GM18517 (cell line): Measurements from ENCODE around the gene SNCG.
"Not testable (repeated sequence)": the region's sequence is repeated elsewhere in the genome, so short reads cannot be mapped to it uniquely, and the experiment has no call there.

ENCODE experiments used
- ATAC-seq: cut with Tn5 transposase; IDR thresholded peaks from one replicate; pipeline ENCODE4 v1.9.1; 2021; ENCODE audit warnings: mild to moderate bottlenecking, moderate library complexity; ENCODE audit not compliant: unreplicated experiment

Gene SNCG

DNA sequence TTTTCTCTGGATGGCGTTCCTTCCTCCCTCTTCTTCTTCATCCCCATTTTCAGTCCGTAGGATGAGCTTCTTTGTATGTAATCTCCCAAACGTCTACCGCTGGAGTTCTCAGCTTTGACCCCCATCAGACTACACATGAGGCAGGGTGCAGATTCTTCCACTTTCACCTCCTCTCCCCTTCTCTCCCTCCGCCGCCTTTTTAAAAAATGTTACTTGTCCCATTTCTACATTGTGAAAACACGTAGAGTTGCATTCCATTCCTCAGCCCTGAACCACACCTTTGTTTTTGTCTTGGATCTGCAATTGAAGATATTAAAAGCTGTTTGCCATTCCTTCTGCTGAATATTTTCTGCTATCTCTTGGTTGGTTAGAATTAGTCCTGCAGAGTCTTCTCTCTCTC, 16.1 kb downstream of the SNCG start:
- ATAC-seq = no peak

DNA sequence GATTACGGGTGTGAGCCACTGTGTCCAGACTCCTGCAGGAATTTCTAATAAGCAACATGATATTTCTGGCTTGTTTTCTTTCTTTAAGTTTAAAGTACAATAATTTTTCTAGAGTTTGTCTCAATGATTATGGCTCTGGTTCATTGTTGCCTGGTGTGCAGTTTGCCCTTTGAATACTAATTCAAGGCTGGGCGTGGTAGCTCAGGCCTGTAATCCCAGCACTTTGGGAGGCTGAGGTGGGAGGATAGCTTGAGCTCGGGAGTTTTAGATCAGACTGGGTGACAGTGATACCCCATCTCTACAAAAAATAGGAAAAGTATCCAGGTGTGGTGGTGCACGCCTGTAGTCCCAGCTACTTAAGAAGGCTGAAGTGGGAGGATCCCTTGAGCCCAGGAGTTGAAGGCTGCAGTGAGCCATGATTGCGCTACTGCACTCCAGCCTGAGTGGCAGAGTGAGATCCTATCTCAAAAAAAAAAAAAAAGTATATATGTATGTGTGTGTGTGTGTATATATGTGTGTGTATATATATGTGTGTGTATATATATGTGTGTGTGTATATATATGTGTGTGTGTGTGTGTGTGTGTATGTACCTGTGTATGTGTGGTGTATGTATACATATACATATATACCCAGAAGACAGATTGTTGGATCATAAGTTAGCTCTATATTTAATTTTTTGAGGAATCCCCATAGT, 18.1 kb downstream of the SNCG start:
- ATAC-seq = no peak

DNA sequence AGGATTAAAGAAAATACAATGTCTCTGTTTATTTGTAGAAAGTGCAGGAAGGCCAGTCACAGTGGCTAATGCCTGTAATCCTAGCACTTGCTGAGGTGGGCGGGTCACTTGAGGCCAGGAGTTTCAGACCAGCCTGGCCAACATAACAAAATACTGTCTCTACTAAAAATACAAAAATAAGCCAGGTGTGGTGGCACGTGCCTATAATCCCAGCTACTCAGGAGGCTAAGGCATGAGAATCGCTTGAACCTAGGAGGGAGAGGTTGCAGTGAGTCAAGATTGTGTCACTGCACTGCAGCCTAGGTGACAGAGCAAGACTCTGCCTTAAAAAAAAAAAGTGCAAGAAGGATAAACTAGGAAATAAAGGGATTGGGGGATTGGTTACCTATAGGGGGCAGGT, 20.1 kb downstream of the SNCG start:
- not testable (repeated sequence) for ATAC-seq

DNA sequence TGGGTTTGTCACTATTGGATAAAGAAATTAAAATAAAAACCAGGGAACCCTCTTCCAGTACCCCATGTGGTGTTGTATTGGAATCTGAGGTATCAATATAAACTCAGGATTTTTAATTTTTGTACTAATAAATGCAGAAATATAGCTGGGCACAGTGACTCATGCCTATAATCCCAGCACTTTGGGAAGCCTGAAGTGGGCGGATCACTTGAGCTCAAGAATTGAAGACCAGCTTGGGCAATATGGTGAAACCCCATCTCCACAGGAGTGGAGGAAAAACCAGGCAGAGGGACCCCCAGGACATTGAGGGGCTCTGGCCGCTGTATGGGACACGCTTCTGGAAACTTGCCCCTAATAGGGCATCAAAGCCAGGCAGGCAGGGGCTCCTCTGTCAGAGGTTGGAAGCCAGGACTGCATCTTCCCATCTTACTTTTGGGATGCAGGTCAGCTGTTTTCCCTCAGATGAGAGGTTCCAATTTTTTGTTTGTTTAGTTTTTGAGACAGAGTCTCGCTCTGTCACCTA, 21.0 kb downstream of the SNCG start:
- no peak for ATAC-seq

DNA sequence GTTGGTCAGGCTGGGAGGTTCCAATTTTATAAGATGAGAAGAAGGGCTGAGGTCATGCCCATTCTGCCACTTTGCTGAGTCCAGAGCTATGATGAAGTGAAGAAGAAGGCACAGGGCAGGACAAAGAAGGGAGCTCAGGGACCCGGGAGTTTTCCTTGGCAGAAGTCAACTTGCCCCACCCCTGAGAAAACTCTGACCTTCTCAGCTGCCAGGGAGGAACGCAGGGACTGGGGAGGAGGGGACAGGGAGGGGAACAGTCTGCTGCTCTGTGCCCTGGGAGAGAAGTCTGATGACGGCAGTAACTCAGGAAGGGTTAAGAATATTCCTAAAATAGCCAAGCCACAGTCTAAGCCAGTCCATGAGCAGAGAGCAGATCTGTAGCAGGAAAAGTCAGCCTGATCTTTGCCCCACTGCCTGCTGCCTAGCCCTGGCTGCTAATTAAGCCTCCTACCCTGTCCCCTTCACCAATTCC, 21.6 kb downstream of the SNCG start:
- ATAC-seq = no peak

DNA sequence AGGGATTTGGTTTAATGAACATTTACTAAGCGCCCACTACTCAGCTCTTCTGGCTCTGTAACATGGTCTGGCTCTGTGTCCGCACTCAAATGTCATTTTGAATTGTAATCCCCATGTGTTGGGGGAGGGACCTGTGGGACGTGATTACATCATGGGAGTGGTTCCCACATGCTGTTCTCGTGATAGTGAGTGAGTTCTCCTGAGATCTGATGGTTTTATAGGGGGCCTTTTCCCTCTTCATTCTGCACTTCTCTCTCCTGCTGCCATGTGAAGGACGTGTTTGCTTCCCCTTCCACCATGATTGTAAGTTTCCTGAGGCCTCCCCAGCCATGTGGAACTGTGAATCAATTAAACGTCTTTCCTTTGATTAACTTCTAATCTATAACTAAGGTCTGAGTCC, 22.6 kb downstream of the SNCG start:
- ATAC-seq = not testable (repeated sequence)

DNA sequence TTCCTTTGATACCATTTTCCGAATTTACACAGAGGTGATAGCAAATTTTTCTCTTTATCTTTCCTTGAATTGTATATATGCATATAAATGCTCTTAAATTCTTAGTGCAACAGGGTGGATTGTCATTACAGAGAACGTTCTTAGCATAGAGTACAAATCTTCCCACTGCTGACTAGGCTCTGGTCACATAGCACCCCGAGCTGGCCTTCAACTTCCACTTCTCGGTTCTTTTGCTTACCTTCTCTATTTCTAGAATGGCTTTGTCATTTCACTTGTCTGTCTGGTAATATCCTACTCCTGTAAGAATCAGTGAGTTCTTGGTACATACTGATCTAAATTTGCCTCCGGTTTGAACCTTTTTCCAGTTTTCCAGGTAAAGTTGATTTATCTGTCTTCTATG, 23.3 kb downstream of the SNCG start:
- no peak for ATAC-seq

DNA sequence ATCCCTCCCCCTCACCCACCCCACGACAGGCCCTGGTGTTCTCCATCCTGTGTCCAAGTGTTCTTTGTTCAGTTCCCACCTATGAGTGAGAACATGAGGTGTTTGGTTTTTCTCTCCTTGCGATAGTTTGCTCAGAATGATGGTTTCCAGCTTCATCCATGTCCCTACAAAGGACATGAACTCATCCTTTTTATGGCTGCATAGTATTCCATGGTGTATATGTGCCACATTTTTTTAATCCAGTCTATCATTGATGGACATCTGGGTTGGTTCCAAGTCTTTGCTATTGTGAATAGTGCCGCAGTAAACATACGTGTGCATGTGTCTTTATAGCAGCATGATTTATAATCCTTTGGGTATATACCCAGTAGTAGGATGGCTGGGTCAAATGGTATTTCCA, 26.1 kb downstream of the SNCG start:
- ATAC-seq = not testable (repeated sequence)

DNA sequence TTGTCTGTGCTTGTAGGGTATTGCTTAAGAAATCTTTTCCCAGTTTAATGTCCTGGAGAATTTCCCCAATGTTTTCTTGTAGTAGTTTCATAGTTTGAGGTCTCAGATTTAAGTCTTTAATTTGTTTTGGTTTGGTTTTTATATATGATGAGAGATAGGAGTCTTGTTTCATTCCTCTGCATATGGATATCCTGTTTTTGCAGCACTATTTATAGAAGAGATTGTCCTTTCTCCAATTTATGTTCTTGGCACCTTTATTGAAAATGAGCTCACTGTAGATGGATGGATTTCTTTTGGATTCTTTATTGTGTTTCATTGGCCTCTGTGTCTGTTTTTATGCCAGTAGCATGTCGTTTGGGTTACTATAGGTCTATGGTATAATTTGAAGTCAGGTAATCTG, 30.1 kb downstream of the SNCG start:
- ATAC-seq = no peak

DNA sequence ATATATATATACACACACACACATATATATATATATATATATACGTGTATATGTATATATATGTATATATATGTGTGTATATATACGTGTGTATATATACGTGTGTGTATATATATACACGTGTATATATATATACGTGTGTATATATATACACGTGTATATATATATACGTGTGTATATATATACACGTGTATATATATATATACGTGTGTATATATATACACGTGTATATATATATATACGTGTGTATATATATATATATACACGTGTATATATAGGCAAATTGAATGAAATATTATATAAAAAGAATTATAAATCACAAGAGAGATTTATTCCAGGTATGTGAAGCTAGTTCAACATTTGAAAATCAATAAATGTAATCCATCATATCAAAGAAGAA, 33.0 kb downstream of the SNCG start:
- ATAC-seq = not testable (repeated sequence)

DNA sequence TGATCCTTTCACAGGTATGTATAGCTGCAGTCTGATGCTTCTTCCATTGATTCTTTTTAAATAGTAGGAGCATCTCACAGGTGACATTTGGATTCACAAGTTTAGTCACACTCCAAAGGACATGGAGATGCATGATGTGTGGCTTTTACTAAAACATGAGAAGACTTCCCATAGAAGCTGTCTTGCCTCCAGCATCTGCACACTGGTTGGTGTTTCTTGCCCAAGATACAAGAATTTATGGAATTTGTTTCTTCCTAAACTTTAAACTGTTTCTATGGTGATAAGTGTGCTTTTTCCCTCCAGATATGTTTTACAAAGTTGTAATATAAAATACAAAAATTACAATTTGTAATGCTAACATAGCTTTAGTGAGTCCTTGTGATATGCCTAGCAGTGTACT, 34.1 kb downstream of the SNCG start:
- ATAC-seq = no peak

DNA sequence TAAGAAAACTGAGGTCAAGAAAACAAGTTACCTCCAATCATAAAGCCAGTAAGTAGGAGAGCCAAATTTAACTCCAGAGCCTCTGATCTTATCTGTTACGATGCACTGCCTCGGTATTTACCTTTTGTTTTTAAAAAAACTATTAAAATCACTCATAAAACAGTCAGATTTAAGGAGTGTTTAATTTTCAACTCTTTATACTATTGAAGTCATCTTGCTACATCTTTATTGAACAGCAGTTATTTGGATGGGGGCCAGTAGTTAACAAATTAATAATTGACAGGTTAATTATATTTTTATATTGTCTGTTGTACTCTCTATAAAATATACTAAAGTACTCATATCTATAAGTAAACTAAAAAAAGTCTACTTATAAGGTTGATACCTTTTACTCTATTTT, 34.5 kb downstream of the SNCG start:
- no peak for ATAC-seq

DNA sequence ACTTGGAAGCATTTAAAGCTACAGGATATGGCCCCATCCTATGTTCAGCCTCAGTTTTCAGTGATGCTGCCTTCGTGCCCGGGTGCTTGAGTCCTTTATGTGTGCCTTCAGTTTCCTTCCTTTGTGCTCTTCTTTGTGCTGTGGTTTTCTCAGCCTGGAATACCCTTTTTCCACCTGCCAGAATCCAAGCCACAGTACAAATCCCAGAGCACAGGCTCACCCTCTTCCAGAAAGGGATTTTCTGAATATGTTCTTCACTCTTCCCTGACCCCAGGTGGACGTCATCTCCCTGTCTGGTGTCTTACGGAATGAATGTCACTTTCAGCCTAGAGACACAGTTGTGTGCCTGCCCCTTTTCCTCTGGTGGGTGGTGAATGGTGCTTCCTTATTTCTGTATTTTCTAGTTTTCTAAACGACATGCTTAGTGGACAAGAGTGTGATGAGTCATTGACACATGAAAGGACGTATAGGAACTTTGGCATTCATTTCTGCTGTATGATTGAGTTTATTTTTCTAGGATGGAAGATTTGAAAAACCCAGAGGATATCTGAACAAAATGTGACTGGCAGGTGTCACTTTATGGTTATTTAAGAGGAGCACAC, 41.5 kb downstream of the SNCG start:
- ATAC-seq = not testable (repeated sequence)

DNA sequence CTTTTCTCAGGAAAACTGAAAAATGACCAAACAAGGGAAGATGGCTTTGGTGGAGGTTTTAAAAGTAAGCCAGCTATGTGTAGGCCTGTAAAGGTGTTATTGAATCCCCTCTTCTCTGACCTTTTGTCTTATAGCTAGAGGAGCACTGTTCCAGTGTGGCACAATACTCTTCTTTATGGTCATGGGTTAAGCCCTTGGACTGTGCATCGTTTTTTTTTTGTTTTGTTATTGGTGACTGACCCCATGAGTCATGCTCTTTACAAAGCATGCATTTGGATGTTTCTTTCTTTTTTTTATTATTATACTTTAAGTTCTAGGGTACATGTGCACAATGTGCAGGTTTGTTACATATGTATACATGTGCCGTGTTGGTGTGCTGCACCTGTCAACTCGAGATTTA, 42.1 kb downstream of the SNCG start:
- ATAC-seq = no peak

DNA sequence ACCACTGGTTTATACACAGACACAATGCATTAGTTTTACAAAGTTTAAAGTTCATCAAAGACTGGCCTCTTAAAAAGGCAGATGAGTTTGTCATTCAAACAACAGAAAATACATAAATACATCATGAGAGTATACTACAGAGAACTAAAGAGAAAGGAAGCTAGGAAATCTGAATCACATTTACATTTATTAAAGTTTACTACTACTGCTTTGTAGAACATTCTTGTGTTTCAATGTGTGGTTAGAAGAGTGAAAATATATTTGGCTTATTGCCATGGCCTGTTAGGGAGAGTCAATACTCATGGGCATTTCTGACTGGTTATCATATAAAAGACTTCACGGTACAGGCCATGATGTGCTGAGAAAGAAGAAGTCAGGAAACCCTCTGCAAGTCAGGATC, 48.7 kb downstream of the SNCG start:
- not testable (repeated sequence) for ATAC-seq

DNA sequence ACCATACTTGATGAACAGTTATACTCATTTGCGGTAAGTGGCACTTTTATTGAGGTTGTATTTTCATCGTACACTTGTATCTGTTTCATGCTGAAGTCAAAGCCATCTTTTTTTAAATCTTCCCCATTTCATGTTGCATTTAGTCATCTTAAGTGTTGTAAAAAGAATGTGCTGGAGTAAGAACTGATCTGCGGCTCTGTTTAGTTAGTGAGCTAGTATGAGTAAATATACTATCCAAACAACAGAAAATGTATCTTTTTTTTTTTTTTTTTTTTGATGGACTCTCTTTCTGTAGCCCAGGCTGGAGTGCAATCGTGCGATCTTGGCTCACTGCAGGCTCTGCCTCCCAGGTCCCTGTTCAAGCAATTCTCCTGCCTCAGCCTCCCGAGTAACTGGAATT, 49.3 kb downstream of the SNCG start:
- ATAC-seq = not testable (repeated sequence)

DNA sequence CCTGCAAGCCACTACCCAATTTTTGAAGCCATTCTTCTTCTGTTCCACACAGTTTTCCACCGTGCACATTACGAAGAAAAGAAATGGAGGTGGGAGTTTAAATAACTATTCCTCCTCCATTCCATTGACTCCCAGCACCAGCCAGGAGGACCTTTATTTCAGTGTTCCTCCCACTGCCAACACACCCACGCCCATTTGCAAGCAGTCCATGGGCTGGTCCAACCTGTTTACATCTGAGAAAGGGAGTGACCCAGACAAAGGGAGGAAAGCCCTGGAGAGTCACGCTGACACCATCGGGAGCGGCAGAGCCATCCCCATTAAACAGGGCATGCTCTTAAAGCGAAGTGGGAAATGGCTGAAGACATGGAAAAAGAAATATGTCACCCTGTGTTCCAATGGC, 49.9 kb downstream of the SNCG start:
- ATAC-seq = not testable (repeated sequence)

DNA sequence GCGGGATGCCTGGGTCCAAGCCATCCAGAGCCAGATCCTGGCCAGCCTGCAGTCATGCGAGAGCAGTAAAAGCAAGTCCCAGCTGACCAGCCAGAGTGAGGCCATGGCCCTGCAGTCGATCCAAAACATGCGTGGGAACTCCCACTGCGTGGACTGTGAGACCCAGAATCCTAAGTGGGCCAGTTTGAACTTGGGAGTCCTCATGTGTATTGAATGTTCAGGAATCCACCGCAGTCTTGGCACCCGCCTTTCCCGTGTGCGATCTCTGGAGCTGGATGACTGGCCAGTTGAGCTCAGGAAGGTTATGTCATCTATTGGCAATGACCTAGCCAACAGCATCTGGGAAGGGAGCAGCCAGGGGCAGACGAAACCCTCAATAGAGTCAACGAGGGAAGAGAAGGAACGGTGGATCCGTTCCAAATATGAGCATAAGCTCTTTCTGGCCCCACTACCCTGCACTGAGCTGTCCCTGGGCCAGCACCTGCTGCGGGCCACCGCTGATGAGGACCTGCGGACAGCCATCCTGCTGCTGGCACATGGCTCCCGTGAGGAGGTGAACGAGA, 50.8 kb downstream of the SNCG start:
- not testable (repeated sequence) for ATAC-seq
